ENCODE measurements around the gene SLC10A7.

- TF ChIP-seq POLR2A (IDR thresholded peaks at IDR 0.05) = no peak
- TF ChIP-seq, protein P1, sequence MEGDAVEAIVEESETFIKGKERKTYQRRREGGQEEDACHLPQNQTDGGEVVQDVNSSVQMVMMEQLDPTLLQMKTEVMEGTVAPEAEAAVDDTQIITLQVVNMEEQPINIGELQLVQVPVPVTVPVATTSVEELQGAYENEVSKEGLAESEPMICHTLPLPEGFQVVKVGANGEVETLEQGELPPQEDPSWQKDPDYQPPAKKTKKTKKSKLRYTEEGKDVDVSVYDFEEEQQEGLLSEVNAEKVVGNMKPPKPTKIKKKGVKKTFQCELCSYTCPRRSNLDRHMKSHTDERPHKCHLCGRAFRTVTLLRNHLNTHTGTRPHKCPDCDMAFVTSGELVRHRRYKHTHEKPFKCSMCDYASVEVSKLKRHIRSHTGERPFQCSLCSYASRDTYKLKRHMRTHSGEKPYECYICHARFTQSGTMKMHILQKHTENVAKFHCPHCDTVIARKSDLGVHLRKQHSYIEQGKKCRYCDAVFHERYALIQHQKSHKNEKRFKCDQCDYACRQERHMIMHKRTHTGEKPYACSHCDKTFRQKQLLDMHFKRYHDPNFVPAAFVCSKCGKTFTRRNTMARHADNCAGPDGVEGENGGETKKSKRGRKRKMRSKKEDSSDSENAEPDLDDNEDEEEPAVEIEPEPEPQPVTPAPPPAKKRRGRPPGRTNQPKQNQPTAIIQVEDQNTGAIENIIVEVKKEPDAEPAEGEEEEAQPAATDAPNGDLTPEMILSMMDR (IDR thresholded peaks at IDR 0.05) = no peak
Observed at GRCh38 chr4:146245850-146246249, 275.9 kb downstream of the SLC10A7 start.
